CMK (cell line): ENCODE results near the gene DNAJC4.

Experiments used
- DNase-seq: peaks from one replicate; pipeline ENCODE4 v3.0.0-alpha.2; 2010; ENCODE audit warnings: low read depth

Gene DNAJC4

DNA sequence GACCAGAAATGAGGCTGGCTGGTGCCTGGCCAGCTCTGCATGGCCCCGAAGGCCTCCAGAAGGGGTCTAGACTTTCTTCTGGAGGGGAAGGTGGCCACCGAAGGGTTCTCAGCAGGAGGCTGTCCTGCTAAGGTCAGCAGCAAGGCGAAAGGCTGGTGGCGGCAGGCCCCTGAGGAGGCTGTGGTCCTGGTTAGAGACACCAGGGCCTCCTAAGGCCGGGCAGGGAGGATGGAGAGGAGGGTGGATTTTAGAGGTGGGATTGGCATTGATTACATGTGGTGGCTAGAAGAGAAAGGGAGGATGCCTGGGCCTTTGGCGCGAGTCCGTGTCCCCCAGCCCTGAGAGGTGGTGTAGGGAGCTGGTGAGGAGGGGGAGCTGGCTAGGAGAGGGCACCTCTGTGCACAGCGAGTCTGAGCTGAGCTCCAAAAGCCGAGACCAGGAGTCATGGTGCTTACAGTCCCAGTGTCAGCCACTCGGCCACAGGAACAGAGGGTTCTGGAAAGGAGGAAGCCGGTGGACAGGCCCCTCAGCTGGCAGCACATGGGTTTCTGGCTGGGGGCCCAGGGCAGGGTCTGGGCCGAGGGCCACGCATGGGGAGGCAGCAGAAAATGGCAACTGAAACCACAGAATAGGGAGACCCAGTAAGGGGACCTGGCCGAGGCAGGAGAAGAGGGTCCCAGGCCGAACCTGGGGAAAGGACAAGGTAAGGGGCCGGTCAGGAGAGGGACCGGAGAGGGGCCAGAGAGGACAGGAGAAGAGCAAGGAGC lies 21.4 kb upstream of the DNAJC4 start:
- DNase-seq, result no peak

DNA sequence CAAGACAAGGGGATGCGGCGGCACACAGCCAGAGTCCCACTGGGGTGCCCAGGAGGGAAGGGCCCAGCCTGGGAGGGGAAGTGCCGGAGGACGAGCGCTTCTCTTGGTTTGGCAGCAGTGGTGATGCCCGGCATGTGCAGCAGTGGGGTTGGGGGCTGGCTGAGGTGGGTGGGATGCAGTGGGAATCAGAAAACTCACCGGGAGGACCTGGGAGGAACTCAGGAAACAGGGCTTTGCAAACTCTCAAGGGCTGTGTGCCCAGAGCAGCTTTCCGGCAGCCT lies 20.8 kb upstream of the DNAJC4 start:
- DNase-seq, result no peak

DNA sequence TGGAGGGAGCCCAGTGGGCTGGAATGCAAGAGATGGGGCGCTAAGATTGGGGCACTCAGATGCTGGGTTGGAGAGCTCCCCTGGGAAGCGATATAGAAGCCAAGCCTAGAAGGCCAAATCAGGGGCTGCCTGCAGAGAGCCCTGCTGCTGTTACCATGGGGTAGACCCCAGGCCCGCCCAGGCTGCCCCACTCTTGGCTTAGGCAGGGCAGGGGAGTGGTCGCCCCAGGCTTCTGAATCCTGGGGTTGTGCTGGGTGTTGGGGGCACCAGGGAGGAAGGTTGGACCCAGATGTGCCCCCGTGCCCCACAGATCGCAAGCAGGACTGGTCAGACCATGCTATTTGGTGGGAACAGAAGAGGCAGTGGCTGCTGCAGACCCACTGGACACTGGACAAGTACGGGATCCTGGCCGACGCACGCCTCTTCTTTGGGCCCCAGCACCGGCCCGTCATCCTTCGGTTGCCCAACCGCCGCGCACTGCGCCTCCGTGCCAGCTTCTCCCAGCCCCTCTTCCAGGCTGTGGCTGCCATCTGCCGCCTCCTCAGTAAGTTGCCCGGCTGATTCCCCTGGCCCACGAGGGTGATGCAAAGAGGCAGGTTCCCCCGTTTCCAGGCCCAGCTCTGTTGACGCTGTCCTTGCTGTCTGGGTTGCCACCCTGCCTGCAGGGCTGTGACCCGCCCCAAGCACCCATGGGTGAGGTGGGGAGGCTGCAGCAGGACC lies 19.9 kb upstream of the DNAJC4 start:
- no peak for DNase-seq

DNA sequence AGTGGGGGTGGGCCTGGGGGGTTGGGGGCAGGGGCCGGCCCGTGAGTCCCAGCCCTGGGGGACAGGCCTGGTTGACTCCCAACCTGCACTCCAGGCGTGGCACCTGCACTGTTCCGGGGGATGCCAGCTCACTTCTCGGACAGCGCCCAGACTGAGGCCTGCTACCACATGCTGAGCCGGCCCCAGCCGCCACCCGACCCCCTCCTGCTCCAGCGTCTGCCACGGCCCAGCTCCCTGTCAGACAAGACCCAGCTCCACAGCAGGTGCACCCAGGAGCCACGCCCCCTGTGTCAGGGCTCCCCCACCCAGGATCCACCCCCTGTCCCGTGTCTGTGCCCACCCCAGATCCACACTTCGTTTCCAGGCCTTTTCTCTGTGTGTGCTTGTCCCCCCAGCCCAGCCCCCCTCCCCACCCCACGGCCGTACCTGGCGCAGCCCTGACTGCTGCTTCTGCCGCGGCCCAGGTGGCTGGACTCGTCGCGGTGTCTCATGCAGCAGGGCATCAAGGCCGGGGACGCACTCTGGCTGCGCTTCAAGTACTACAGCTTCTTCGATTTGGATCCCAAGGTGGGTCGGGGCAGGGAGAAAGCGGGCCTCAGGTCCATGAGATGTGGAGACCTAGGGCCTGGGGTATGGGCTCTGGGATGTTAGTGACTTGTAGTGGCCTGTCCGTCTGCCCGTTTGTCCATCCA lies 19.0 kb upstream of the DNAJC4 start:
- no peak for DNase-seq

DNA sequence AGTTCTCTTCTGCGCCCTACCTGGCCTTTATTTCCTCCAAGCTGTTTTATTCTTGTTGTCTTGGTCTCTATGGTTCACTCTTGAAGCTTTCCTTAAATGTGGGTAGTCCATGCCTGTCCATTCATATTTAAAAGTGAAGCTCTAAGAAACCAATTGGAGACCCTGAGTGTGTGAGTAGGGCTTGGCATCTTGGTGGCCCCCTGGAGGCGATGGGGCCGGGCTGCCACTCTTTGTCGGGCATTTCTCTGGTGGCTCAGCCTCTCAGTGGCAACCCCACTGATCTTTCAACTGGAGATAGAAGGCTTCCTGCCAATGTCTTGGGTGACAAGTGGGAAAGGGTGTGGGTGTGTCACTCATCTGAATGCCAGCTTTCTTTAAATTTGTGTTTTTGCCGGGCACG lies 13.5 kb upstream of the DNAJC4 start:
- DNase-seq, result no peak

DNA sequence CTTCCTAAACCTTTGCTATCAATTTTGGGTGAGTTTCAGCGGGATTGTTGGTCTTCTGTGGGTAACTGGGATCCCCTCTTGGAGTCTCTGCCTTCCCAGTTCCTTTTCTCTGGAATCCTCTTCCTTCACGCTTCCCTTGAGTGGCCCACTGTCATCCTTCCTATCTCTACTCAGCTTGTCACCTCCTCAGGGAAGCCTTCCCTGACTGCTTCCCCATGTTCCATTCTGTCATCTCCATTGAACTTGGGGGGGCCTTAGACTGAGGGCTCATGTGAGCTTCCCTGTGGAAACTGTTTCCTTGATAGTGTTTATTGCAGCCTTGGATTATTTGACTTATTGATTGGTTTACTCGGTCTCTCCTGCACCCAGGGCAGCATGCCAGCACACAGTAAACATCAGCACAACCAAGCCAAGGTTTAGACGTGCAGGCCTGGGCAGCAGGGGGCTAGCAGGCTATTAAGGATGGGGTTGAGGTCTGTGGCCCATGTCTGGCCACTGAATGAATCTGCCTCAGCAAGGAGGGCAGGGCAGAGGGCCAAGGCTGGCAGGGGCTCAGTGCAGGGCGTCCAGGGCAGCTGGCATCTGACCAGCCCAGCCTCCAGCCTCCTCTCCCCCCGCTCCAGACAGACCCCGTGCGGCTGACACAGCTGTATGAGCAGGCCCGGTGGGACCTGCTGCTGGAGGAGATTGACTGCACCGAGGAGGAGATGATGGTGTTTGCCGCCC lies 11.6 kb upstream of the DNAJC4 start:
- DNase-seq, result no peak

DNA sequence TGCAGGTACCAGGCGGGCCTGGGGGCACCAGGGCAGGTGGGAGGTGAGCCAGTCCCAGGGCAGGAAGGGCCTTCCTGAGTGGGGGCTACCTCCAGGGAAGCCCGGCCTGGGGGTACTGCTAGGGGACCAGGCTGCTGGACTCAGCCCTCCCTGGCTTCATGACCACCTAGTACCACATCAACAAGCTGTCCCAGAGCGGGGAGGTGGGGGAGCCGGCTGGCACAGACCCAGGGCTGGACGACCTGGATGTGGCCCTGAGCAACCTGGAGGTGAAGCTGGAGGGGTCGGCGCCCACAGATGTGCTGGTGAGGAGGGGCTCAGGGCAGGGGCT lies 11.0 kb upstream of the DNAJC4 start:
- no peak for DNase-seq

DNA sequence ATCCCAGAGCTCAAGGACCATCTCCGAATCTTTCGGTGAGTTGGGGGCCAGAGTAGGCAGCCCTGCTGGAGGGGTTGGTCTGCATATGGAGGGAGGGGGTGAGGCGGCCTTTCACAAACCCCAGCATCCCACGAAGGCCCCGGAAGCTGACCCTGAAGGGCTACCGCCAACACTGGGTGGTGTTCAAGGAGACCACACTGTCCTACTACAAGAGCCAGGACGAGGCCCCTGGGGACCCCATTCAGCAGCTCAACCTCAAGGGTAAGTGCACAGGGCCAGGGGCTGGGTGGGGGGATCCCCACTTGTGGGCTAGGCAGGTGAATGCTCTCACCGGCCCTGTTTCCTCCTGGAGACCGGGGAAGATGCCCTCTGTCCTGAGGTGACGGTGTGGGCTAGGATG lies 10.6 kb upstream of the DNAJC4 start:
- no peak for DNase-seq

DNA sequence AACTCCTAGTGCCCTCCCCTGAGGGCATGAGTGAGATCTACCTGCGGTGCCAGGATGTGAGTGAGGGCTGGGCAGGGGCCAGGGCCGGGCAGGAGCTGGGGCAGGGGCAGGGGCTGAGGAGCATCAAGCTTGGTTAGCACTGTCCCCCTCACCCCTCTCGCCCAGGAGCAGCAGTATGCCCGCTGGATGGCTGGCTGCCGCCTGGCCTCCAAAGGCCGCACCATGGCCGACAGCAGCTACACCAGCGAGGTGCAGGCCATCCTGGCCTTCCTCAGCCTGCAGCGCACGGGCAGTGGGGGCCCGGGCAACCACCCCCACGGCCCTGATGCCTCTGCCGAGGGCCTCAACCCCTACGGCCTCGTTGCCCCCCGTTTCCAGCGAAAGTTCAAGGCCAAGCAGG lies 10.1 kb upstream of the DNAJC4 start:
- DNase-seq, result no peak

DNA sequence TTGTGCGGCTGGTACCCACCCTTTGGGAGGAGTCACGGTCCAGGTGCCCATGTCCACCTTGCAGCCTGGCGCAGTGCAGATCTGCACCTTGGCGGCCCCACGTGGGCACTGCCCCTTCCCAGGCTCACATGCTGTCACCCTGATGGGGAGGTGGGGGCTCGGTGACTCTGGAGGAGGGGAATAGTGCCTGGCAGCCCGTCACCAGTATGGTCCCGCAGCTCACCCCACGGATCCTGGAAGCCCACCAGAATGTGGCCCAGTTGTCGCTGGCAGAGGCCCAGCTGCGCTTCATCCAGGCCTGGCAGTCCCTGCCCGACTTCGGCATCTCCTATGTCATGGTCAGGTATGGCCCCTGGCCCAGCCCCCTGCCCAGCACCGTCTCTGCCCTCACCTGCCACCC lies 9.6 kb upstream of the DNAJC4 start:
- DNase-seq, result no peak

DNA sequence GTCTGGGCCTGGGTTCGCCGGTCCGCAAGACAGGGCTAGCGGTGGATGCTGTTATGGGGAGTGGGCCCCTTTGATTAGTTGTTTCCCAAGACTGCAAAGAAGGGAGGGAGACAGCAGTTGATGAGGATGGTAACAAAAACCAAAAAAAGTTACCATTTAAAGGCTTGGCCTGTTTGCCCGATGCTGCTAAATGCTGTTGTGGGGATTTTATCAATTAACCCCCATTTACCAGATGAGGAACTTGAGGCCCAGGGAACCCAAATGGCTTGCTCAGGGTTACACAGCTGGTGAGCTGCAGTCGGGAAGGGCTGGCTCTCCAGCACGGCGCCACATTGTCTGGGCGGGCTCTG lies 7.7 kb upstream of the DNAJC4 start:
- DNase-seq, result no peak

DNA sequence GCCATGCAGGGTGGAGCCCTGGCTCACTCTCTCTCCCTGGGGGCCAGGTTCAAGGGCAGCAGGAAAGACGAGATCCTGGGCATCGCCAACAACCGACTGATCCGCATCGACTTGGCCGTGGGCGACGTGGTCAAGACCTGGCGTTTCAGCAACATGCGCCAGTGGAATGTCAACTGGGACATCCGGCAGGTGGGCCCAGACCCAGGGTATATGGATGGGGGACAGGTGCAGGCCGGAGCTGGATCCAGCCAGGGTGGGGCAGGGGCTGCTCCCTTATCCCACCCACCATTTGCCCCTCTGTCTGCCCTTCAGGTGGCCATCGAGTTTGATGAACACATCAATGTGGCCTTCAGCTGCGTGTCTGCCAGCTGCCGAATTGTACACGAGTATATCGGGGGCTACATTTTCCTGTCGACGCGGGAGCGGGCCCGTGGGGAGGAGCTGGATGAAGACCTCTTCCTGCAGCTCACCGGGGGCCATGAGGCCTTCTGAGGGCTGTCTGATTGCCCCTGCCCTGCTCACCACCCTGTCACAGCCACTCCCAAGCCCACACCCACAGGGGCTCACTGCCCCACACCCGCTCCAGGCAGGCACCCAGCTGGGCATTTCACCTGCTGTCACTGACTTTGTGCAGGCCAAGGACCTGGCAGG lies 7.2 kb upstream of the DNAJC4 start:
- DNase-seq, result no peak

DNA sequence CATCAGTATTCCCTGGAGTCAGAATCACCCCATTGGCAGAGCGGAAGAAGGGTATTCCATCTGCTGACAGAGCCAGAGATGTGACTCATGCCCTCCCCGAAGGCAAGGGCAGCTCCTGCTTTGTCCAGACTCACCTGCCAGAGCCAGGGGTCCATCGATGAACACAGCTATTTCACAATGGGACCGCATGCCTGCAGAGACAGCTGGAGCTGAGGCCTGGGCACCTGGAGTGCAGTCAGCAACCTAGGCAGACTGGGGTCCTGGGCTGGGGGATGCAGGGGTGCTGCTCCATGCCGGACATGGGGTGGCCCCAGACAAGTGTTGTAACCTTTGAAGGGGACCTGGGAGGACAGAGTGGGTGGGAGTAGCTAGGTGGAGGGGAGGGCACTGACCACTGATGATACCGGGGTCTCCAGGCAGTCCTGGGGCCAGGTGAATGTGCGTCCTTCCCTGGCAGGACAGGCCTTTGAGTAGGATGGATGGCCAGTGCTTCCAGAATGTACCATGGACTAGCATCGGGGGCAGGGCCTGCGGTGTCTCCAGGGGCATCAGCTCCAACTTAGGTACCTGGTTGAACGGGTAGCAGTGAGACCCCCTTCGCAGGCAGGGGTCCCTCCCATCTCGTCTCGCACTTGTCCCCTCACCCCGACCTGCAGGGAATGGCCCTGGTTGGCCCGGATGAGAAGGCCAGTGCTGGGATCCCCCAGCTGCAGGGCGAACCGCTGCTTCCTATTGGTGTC lies 6.0 kb upstream of the DNAJC4 start:
- DNase-seq, result no peak

DNA sequence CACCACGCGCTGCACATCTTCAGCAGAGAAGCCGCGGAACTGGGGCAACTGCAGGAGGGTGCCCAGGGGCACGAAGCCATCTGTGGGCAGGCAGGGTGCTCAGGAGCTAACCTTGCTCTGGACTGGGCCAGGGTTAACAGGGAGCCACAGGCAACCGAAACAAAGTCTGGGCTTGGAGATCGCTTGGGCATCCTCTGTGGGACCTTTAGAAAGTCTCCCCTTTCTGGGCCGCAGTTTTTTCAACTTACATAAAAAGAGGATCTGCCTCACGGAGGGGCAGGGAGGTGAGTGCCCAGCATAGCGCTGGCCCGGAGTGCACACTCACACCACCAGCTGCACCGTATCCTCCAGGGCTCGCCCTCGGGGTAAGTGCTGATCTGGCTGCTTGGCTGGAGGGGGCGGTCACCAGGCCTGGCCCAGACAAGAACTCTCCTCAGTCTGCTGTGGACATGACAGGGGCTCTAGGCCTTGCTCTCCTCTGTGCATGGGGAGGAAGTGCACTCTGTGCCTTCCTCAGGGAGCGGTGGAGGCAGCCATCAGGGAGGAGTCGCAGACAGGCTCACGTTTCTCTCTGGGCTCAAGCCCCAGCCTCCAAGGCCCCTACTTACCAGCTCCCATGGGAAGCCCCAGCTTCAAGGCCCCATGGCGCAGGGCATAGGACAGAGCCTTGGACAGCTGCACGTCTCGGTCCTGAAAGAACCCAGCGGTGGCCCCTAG lies 5.3 kb upstream of the DNAJC4 start:
- no peak for DNase-seq

DNA sequence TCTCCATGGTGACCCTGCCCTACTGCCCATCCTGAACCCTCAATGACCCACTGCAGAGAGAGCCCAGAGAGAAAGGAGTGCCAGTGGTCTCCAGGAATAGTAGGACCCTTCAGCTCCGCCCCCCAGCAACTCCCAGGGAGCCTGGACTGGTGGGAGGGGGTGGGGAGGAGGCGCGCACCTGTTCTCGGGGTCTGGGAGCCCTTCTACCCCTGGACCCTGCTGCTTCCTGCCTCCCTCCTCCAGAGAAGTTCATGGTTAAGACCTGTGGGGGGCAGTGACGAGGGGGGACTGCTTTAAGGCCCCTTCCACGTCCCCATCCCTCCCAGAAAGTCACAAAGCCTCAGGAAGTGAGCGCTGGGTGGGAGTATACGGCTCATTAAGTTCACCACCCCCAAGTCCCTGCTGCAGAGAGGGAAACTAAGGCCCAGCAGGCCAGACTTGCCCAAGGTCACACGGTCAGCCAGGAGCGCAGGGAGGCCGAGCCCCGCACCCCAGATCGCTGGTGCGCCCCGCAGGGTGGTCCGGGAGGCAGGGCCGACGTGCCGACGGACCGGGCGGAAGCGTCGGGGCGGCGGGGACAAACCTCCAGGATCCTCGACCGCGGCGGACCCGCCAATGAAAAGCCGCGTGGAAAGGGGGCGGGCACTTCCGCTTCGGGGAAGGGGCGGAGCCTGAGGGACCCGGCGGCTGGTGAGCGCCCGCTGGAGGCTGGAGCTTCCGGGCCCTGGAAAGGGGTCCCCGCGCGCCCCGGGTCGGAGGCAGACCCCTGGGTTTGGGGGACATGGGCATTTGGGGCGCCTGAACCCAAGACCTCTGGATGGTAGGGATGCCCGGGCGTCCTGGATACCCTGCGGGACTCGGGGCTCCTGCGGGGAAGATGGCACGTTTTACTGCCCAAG lies 4.5 kb upstream of the DNAJC4 start, which contains the start of the genes NUDT22 and TRPT1:
Gene NUDT22 (plus strand): TSS at position 667 of the 899 bp plus-strand sequence. CDS start 379 bp downstream, outside the sequence.
Gene TRPT1 (minus strand): TSS at position 579 of the 899 bp plus-strand sequence. CDS start 326 bp downstream, at position 253.
- DNase-seq, result no peak

DNA sequence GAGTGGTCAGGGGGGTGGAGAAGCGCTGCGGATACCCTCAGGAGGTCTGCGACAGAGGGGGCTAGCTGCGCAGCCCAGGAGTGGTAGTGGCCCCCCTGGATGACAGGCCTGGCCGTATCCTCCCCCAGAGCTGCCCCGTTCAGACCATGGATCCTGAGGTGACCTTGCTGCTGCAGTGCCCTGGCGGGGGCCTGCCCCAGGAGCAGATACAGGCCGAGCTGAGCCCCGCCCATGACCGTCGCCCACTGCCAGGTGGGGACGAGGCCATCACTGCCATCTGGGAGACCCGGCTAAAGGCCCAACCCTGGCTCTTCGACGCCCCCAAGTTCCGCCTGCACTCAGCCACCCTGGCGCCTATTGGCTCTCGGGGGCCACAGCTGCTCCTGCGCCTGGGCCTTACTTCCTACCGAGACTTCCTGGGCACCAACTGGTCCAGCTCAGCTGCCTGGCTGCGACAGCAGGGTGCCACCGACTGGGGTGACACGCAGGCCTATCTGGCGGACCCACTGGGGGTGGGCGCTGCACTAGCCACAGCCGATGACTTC lies 3.8 kb upstream of the DNAJC4 start:
- no peak for DNase-seq

DNA sequence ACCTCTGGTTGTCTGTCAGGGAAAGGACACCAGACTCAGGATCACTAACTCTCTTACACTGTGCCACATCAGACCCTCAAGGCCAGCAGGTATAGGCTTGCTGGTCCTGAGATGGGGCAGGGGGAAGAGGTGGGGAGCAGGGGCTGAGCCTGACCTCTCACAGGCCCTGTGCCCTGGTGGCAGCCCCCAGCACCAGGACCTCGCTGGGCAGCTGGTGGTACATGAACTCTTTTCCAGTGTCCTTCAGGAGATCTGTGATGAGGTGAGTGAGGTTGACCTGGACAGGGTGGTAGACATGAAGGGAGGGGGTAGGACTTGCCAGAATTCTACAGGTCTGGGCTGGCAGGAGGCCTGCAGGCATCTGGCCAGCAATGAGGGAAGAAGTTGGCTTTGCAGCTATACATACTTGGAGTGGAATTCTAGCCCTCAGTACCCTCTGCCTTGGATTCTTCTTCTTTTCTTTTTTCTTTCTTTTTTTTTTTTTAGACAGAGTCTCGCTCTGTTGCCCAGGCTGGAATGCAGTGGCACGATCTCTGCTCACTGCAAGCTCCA lies 2.9 kb upstream of the DNAJC4 start:
- no peak for DNase-seq

DNA sequence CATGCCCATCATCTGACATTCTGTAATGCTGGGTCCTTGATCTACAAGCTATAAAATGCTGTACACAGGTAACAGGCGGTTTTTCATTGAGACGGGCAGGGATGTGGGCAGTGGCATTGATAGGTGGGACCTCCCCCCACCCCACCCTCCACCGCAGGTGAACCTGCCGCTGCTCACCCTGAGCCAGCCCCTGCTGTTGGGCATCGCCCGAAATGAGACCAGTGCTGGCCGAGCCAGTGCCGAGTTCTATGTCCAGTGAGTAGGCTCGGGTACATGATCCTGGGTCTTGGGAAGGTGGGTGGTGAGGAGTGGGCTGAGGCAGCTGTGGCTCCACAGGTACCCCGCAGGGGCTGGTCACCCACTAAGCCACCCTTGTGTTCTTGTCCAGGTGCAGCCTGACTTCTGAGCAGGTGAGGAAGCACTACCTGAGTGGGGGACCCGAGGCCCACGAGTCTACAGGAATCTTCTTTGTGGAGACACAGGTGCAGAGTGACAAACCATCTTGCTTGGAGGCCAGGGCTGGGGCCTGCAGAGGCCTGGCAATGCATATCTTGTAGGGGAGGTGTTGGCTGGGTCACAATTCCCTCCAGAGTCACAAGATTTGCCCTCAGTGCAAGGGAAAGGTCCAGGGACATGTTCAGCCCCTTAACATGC lies 1.1 kb upstream of the DNAJC4 start:
- no peak for DNase-seq

DNA sequence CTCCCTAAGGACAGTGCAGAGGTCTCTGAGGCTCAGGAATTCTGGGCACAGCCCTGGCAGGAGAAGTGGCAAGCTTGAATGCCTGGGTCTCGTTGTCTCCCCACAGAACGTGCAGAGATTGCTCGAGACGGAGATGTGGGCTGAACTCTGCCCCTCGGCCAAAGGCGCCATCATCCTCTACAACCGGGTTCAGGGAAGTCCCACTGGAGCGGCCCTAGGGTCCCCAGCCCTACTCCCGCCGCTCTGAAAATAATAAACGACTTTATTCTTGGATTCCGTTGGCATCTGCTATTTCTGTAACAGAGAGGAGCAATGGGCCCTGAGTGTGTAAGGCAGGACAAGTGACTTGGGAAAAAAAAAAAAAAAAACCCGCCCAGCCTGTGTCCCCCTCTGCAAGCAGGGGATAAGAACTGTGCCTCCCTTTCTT lies 591 bp upstream of the DNAJC4 start:
- DNase-seq, result no peak
